GM21786 (cell line): ENCODE data around the gene SUSD4.

ENCODE experiments used
- ATAC-seq: cut with Tn5 transposase; IDR thresholded peaks from one replicate; pipeline ENCODE4 v1.9.1; 2021; ENCODE audit not compliant: unreplicated experiment

The SUSD4 gene

DNA sequence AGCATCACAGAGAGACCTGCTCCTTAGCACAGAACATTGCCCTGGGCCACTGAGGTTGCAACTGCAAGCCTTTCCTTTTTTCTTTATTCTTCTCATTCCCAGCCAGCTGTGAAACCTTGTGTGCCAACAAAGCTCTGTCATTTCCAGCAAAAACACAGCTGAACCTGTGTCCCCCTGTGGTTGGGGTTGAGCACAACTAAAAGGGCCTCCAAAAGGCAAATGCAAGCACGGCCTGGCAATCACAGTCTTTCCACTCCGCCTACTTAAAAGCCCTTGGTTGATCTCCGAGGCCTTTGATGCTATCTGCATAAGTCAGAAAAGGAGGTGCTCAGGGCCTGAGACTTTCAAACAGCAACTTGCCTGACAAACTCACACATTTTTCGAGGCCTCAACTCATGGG lies 32.7 kb downstream of the SUSD4 start:
- ATAC-seq, result no peak

GRCh38 chr1:223330466-223330865 lies 33.5 kb downstream of the SUSD4 start:
- no peak for ATAC-seq

DNA sequence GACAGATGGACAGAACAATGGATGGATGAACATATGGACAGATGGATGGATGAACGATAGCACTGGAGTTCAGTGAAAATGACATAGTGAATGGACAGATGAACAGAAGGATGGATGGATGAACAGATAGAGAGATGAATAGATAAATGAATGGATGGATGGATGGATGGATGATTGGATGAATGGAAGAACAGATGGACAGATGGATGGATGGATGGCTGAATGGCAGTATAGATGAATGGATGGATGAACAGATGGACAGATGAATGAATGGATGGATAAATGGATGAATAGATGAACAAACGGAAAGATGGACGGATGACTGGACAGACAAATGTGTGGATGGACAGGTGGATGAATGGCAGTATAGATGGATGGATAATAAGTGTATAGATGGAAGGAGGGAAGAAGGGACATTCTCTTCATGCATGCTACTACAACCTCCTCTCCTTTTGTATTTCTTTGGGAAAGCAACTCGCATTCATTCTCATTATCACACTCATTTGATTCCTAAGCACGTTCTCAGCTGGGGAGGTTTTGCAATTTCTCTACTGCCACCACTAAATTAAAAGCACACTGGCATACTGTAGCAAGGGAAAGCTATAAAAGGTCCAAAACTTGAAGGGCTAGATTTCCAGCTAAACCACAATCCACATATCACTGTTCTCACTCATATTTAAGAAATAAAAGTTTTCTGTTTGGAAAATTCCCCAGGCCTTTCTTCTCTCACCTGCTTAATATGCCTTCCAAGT lies 34.1 kb downstream of the SUSD4 start:
- ATAC-seq, result no peak

GRCh38 chr1:223329252-223329651 lies 34.7 kb downstream of the SUSD4 start:
- no peak for ATAC-seq

DNA sequence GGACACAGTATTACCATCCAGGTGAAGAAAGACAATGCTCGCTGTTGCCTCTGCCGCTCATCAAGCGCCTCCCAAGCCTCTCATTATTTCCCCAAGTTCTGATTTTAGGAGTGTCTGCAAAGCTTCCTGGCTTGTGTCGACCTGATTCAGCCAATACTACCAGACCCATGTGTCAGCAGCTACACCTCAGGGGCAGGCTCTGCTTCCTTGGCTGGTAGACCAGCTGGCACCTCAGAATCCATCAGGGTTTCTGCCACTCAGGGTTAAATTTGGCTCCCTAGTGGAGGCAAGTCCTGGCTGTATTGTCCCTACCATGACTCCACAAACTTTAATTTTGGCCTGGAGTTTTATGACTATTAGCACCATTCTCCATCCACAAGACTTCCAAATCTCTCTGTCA lies 35.4 kb downstream of the SUSD4 start:
- ATAC-seq, result no peak

- no peak for ATAC-seq
These were observed 37.2 kb downstream of the SUSD4 start for GRCh38 chr1:223326776-223327175.

- no peak for ATAC-seq
These were observed 40.2 kb downstream of the SUSD4 start for GRCh38 chr1:223323491-223324484.

DNA sequence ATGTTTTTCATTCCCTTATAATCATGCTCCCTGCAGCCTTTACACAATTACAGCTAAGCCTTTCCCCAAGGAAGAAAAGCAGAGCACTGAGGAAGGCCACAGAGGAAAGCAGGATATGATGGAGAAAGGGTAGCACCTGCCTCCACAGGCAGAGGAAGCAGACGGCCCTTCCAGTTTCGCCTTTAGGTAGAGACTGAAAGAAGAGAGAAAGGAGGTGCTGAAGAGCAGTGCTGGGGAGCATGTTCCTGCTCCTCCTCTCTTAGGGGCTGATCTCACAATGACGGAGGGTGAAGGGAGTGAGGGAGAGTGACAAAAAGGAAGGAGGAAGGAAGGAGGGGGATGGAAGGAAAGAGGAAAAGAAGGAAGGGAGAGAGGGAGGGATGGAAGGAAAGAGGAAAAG lies 41.1 kb downstream of the SUSD4 start:
- ATAC-seq, result no peak

DNA sequence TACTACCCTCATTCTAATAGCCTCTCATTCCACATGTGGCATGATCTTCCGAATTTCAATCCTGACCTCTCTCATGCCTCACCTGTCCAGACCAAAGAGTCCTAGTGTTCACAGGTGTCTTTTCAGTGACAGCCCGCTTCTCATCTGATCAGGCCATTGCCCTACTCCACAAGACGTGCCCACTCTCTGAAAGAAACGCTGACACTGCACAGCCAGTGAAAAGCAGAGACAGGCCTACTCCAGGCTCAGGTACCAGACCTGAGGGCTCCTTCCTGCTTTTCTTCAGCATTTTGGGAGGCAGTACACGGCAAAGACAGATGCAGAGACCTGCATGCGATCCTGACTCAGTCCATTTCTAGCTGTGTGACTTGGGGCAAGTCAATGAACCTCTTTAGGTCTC lies 43.0 kb downstream of the SUSD4 start:
- ATAC-seq, result no peak

GRCh38 chr1:223319905-223320580 lies 43.9 kb downstream of the SUSD4 start:
- ATAC-seq, result no peak

DNA sequence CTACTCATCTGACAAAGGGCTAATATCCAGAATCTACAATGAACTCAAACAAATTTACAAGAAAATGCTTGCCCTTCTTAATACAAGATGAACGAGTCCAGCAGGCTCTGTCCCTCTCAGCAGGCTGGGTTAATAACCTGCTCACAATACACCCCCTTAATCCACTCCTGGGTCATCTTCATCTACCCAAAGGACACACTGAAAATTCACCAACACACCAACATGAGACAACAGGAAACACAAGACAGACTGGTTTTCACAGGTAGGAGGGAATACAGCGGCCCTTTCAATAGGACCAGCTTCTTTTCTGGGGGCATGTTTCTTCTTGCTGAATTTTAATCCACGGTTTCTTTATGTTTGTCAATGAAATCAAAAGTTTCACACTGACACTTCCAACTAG lies 44.6 kb downstream of the SUSD4 start:
- ATAC-seq, result no peak

- ATAC-seq, result no peak
These were observed 47.9 kb downstream of the SUSD4 start for GRCh38 chr1:223316082-223316481.

GRCh38 chr1:223315665-223316064 lies 48.3 kb downstream of the SUSD4 start:
- no peak for ATAC-seq

- ATAC-seq, result no peak
These were observed 50.6 kb downstream of the SUSD4 start for GRCh38 chr1:223313415-223313754.

GRCh38 chr1:223312705-223313414 lies 51.1 kb downstream of the SUSD4 start:
- no peak for ATAC-seq

- no peak for ATAC-seq
These were observed 51.7 kb downstream of the SUSD4 start for GRCh38 chr1:223312273-223312672.

DNA sequence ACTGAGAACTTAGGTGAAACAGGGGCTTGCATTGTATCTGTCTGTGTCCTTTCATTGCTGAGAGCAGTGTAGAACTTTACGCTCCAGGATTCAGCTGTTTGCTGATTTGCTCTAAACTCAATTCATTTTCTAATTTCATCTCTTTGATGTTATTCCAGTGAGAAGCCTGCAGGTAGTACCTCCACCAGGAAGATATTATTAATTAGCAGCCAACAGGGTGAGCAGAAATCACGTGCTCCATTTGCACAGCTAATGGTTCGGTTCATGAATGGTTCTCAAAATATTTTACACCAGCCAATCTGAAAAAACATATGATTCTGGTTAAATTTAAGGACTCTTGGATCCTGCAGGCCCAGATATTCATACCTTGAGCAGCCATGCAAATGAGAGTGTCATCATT lies 52.1 kb downstream of the SUSD4 start:
- no peak for ATAC-seq

DNA sequence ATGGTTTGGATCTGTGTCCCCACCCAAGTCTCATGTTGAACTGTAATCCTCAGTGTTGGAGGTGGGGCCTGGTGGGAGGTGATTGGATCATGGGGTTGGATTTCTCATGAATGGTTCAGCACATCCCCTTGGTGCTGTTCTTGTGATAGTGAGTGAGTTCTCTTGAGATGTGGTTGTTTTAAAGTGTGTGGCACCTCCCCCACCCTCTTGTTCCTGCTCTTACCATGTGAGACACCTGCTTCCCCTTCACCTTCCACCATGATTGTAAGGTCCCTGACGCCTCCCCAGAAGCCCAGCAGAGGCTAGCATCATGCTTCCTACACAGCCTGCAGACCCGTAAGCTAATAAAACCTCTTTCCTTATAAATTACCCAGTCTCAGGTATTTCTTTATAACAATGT lies 55.8 kb downstream of the SUSD4 start:
- ATAC-seq, result no peak

- ATAC-seq, result no peak
These were observed 56.4 kb downstream of the SUSD4 start for GRCh38 chr1:223307544-223307943.

- ATAC-seq, result no peak
These were observed 59.0 kb downstream of the SUSD4 start for GRCh38 chr1:223304931-223305330.

DNA sequence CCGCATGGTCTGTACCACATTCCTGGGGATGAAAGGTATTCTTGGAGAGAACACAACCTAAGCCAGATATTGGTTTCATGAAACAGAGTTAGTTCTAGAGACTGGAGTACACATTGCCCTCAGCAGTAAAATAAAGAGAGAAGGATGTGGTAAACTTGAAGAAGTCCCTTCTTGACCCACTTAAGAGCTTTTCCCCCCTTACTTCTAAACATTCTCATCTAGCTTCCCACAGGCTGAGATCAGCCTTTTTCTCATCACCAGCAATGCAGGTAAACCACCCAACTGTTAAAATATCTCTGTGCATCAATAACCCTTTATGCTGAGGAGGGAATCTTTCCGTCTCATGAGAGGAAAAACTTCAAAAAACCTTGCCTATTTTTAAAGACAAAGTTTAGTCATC lies 62.6 kb downstream of the SUSD4 start:
- no peak for ATAC-seq
